Colon (tissue), 2 donors: Measurements from ENCODE around the gene FBXO4.
"Not testable (repeated sequence)": the region's sequence is repeated elsewhere in the genome, so short reads cannot be mapped to it uniquely, and the experiment has no call there.

Experiments
- FAIRE-seq: peaks from 2 replicates; lab custom pipeline; 2012; peaks lifted over from hg19 to GRCh38; lab: Jason Lieb, UNC
- donor health status: control.
- donor health status: control.

FBXO4 gene

GRCh38 chr5:41982858-41983257, 57.8 kb downstream of the FBXO4 start:
- FAIRE-seq = not testable (repeated sequence)

- FAIRE-seq = no peak
These were observed 58.2 kb downstream of the FBXO4 start for GRCh38 chr5:41983284-41983683.

GRCh38 chr5:41985945-41986695, 61.0 kb downstream of the FBXO4 start:
- no peak for FAIRE-seq
